SK-N-SH treated with all-trans-retinoic acid at 6 μM for 48 hours (cell line): Measurements from ENCODE around the gene KCNK17.

ENCODE experiments used
- ARNTL ChIP-seq: fragments of 450-650 bp; formaldehyde crosslinking; IDR thresholded peaks from 2 replicates; pipeline ENCODE4 v1.5.0; 2020; ENCODE audit warnings: low read depth, mild to moderate bottlenecking, moderate library complexity, borderline replicate concordance
- PATZ1 ChIP-seq: fragments of 250-450 bp; sonication (Bioruptor Pico); IDR thresholded peaks from 2 replicates; pipeline ENCODE4 v1.8.0; 2020; ENCODE audit warnings: mild to moderate bottlenecking, moderate library complexity, borderline replicate concordance

DNA sequence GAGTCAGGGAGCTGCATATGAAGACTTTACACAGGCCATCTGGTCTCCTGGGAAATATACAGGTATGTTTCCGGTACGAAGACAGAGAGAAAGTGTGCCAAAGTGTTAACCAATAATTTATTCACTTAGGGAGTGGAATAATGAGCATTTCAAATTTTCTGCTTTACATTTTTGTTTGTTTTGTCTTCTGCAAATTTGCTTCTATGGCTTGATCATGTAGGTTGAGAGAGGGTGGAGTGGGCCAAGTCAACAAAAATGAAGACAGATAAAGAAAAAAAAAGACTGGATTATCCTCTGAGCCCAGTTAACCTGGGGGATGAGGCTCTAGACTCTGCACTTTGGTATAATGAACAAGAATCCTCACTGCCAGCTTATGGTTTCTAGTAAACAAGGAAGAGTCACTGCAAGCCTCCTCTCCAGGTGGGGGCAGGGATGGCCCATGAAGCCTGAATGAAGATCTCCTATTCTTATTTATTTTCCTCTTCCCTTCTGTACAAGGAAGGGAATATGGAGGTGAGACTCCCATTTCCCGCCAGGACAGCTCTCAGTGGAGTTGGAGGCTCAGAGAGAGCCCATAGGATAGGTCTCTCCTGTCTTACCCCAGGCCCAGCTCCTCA is 37.7 kb downstream of the KCNK17 start:
- no peak for TF ChIP-seq ARNTL (CRISPR knock-in tag)
- no peak for TF ChIP-seq PATZ1 (CRISPR knock-in tag)
